ENCODE measurements around the gene EHMT2. TPM values are rescaled to one million over a fixed set of nuclear protein-coding genes. Genes with fewer than 3 reads are reported as not detected.

EHMT2 gene
- total and polyA plus RNA-seq, 2 of the 13 experiments (the other 11 are each of a cell fraction or from before 2014, with no cell fraction given), result 55.2 to 69.2 TPM

GRCh38 chr6:31897612-31898382 lies at the start of gene EHMT2 (continued):
- TF ChIP-seq ZUFSP (CRISPR knock-in tag; IDR thresholded peaks at IDR 0.05; ENCODE audit: borderline replicate concordance), result no peak
- no peak for TF ChIP-seq HMG20B (CRISPR knock-in tag; conservative IDR thresholded peaks at IDR 0.05)
- no peak for TF ChIP-seq MED8 (CRISPR knock-in tag; IDR thresholded peaks at IDR 0.05; ENCODE audit: insufficient replicate concordance)
- TF ChIP-seq ETV6 (CRISPR knock-in tag; conservative IDR thresholded peaks at IDR 0.05), result no peak
- TF ChIP-seq ATF7-NPFF (CRISPR knock-in tag; IDR thresholded peaks at IDR 0.05; ENCODE audit: low read depth), result no peak; the same call in 1 of the 2 replicates
- no peak for TF ChIP-seq GRHL1 (CRISPR knock-in tag; conservative IDR thresholded peaks at IDR 0.05)
- no peak for TF ChIP-seq KDM1A (CRISPR knock-in tag; IDR thresholded peaks at IDR 0.05)
- TF ChIP-seq THRA (CRISPR knock-in tag; IDR thresholded peaks at IDR 0.05; ENCODE audit: borderline replicate concordance), result no peak
- TF ChIP-seq KLF9 (CRISPR knock-in tag; IDR thresholded peaks at IDR 0.05; ENCODE audit: low read depth), result no peak
- no peak for TF ChIP-seq SP140L (CRISPR knock-in tag; IDR thresholded peaks at IDR 0.05; ENCODE audit: borderline replicate concordance)
- peak; percentile 13 for TF ChIP-seq ZEB1 (IDR thresholded peaks at IDR 0.05; ENCODE audit: insufficient replicate concordance, low read depth)
- no peak for TF ChIP-seq SIX1 (CRISPR knock-in tag; IDR thresholded peaks at IDR 0.05; ENCODE audit: borderline replicate concordance)
- no peak for TF ChIP-seq ZNF256 (CRISPR knock-in tag; conservative IDR thresholded peaks at IDR 0.05)
- TF ChIP-seq ELF3 (CRISPR knock-in tag; IDR thresholded peaks at IDR 0.05), result no peak
- no peak for TF ChIP-seq AHDC1 (CRISPR knock-in tag; IDR thresholded peaks at IDR 0.05; ENCODE audit: borderline replicate concordance)
- no peak for TF ChIP-seq ZNF362 (CRISPR knock-in tag; IDR thresholded peaks at IDR 0.05; ENCODE audit: borderline replicate concordance)
- no peak for TF ChIP-seq ONECUT2 (CRISPR knock-in tag; IDR thresholded peaks at IDR 0.05)

Data from HepG2 (cell line).